Vagina (tissue), 2 donors: Measurements from ENCODE around the gene CCDC182. TPM values are rescaled to one million over a fixed set of nuclear protein-coding genes. Genes with fewer than 3 reads are reported as not detected.

Experiments
- DNase-seq, 2 donors: peaks; one replicate each; pipeline ENCODE4 v3.0.0-alpha.2; 2017; ENCODE audit errors: extremely low spot score in 2 of 2
- H3K27ac ChIP-seq: fragments of 200-600 bp; sonication (generic); one replicate; pipeline ENCODE4 v1.5.1; 2019
- H3K27me3 ChIP-seq: fragments of 200-600 bp; sonication (generic); one replicate; pipeline ENCODE4 v1.5.1; 2019
- H3K36me3 ChIP-seq, 2 donors: fragments of 200-600 bp; sonication (generic); one replicate each; pipeline ENCODE4 v1.5.1; 2017 to 2019
- H3K4me1 ChIP-seq: fragments of 200-600 bp; sonication (generic); one replicate; pipeline ENCODE4 v1.5.1; 2019
- H3K4me3 ChIP-seq, 2 donors: fragments of 200-600 bp; sonication (generic); 1 replicate in 1 of 2; 2 replicates in 1 of 2; pipeline ENCODE4 v1.5.1; 2016 to 2019
- H3K9me3 ChIP-seq: fragments of 200-600 bp; sonication (generic); one replicate; pipeline ENCODE4 v1.5.1; 2019
- CTCF ChIP-seq, 3 experiments: fragments of 450-650 bp in 2 of 3; fragments of 200-600 bp in 1 of 3; sonication (generic) in 1 of 3; IDR thresholded peaks; one replicate each; pipeline ENCODE4 v1.5.1; 2017 to 2019; ENCODE audit warnings: antibody characterized with exemption in 3 of 3, mild to moderate bottlenecking in 2 of 3, moderate library complexity in 2 of 3
- POLR2A ChIP-seq, 2 donors: fragments of 450-650 bp; IDR thresholded peaks; one replicate each; pipeline ENCODE4 v1.6.1; 2017; ENCODE audit warnings: antibody characterized with exemption in 2 of 2, mild to moderate bottlenecking in 2 of 2, moderate library complexity in 2 of 2
- POLR2AphosphoS5 ChIP-seq, 2 donors: sonication (generic); formaldehyde crosslinking; IDR thresholded peaks; one replicate each; pipeline ENCODE4 v1.9.0; 2017; ENCODE audit warnings: antibody characterized with exemption in 2 of 2, mild to moderate bottlenecking in 2 of 2, low read depth in 1 of 2; ENCODE audit not compliant: insufficient read depth in 1 of 2
- intact Hi-C: fragments of 100-400 bp; cut with DNase I; formaldehyde crosslinking; loops from one replicate; pipeline ENCODE4 v1.15.1; 2023
- total RNA-seq: library from RNA; depleted of rRNA; stranded (reverse); fragments of >200 nt; gene quantifications from one replicate; pipeline ENCODE4 v1.2.3, GENCODE V29; 2016

The CCDC182 gene
- total RNA-seq, 1 donor from 2014 or later: not detected

- Histone ChIP-seq H3K9me3 (no peaks in the 10 kb centered on the region), H3K27ac (no peak overlapping the region), H3K36me3 (no peaks in the 10 kb centered on the region), H3K4me3 (no peak overlapping the region), H3K27me3 (no peaks in the 10 kb centered on the region), H3K4me1 (no peaks in the 10 kb centered on the region)
- no peak for TF ChIP-seq CTCF (IDR thresholded peaks at IDR 0.05)
- TF ChIP-seq POLR2A (IDR thresholded peaks at IDR 0.05): no peak
- TF ChIP-seq POLR2AphosphoS5 (IDR thresholded peaks at IDR 0.05; ENCODE audit: insufficient read depth in 1 of 2, low read depth in 1 of 2): no peak
- intact Hi-C loops: no loop called here
- no peak for DNase-seq
Measured at GRCh38 chr17:57758654-57759053, 13.6 kb upstream of the CCDC182 start.

DNA sequence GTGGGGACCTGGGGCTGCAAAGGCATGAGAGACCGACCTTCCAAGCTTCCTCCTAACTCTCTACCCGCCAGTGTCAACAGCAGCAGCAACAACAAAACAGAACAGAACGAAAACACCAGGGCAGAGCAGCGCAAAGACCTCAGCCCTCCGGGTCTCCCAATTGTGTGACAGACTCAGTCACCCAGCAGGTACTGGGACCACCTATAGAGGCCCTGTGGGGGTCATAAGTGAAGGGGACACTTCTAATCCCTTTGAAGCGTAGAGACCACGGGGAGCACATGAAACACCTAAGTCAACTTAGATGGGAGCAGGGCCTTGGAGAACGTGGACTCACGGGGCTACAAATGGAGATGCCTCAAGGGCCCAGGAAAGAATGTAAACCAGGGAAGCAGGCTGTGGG lies 12.6 kb upstream of the CCDC182 start:
- Histone ChIP-seq H3K4me1 (no peaks in the 10 kb centered on the region), H3K27me3 (no peaks in the 10 kb centered on the region), H3K9me3 (no peaks in the 10 kb centered on the region), H3K36me3 (no peaks in the 10 kb centered on the region), H3K27ac (no peak overlapping the region), H3K4me3 (no peak overlapping the region)
- intact Hi-C loops: no loop called here
- TF ChIP-seq POLR2A (IDR thresholded peaks at IDR 0.05): no peak
- no peak for TF ChIP-seq POLR2AphosphoS5 (IDR thresholded peaks at IDR 0.05; ENCODE audit: insufficient read depth in 1 of 2, low read depth in 1 of 2)
- TF ChIP-seq CTCF (IDR thresholded peaks at IDR 0.05): no peak
- DNase-seq: no peak

DNA sequence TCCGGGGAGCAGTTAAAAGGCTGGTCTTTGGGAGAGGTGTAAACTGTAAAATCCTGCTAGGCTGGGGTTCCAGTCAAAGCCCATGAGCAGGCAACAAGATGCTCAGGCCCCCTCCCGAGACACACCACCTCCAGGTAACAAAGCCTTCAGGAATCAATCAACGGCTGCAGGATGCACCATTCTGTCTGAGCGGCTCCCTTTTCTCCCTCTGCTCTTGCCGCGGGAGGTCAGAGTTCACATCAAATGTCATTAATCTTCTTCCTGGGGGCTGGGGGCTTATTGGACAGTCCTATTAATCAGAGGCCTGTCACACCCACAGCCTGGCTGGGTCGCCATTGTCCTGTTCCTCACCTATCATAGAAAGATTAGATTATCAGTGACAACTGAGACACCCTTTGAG lies 11.9 kb upstream of the CCDC182 start:
- intact Hi-C loops: no loop called here
- no peak for TF ChIP-seq CTCF (IDR thresholded peaks at IDR 0.05)
- TF ChIP-seq POLR2A (IDR thresholded peaks at IDR 0.05): no peak
- TF ChIP-seq POLR2AphosphoS5 (IDR thresholded peaks at IDR 0.05; ENCODE audit: insufficient read depth in 1 of 2, low read depth in 1 of 2): no peak
- DNase-seq: no peak
- no peaks in the 10 kb centered on the region for H3K4me1 ChIP-seq
- no peaks in the 10 kb centered on the region for H3K9me3 ChIP-seq
- H3K27me3 ChIP-seq: no peaks in the 10 kb centered on the region
- no peaks in the 10 kb centered on the region for H3K36me3 ChIP-seq
- no peak overlapping the region for H3K4me3 ChIP-seq
- H3K27ac ChIP-seq: no peak overlapping the region

GRCh38 chr17:57755480-57756070 lies 10.5 kb upstream of the CCDC182 start:
- no peak for DNase-seq
- no peaks in the 10 kb centered on the region for H3K4me1 ChIP-seq

More at GRCh38 chr17:57755480-57756070, 10.5 kb upstream of the CCDC182 start:
- no peaks in the 10 kb centered on the region for H3K27me3 ChIP-seq
- H3K36me3 ChIP-seq: no peaks in the 10 kb centered on the region
- H3K9me3 ChIP-seq: no peaks in the 10 kb centered on the region
- intact Hi-C loops: no loop called here
- TF ChIP-seq CTCF (IDR thresholded peaks at IDR 0.05) (no peak), POLR2AphosphoS5 (IDR thresholded peaks at IDR 0.05; ENCODE audit: insufficient read depth in 1 of 2, low read depth in 1 of 2) (no peak), POLR2A (IDR thresholded peaks at IDR 0.05) (no peak)
- no peak overlapping the region for H3K27ac ChIP-seq
- H3K4me3 ChIP-seq: no peak overlapping the region
